Heart right ventricle (tissue), 16 donors: ENCODE measurements around the gene BCL10. TPM values are rescaled to one million over a fixed set of nuclear protein-coding genes. Genes with fewer than 3 reads are reported as not detected.

Source experiments
- ATAC-seq, 8 donors: fragments of 200-7000 bp; cut with Tn5 transposase; one replicate each; pipeline ENCODE4 v1.9.1; 2020; ENCODE audit warnings: mild to moderate bottlenecking in 8 of 8, moderate library complexity in 8 of 8, moderate number of reproducible peaks in 1 of 8
- DNase-seq, 2 donors: peaks; one replicate each; pipeline ENCODE4 v3.0.0-alpha.2; 2020
- H3K27ac ChIP-seq, 10 donors: fragments of 200-600 bp; sonication (generic) in 2 of 10; one replicate each; pipeline versions ENCODE4 v1.5.0 to v1.8.0; 2020 to 2022; ENCODE audit warnings: mild to moderate bottlenecking in 3 of 10
- H3K27me3 ChIP-seq, 7 donors: fragments of 200-600 bp; one replicate each; pipeline ENCODE4 v1.8.0; 2021 to 2022; ENCODE audit warnings: mild to moderate bottlenecking in 2 of 7
- H3K36me3 ChIP-seq, 9 donors: fragments of 200-600 bp; sonication (generic) in 1 of 9; one replicate each; pipeline versions ENCODE4 v1.5.0 to v1.8.0; 2020 to 2022; ENCODE audit warnings: mild to moderate bottlenecking in 2 of 9
- H3K4me1 ChIP-seq, 9 donors: fragments of 200-600 bp; sonication (generic) in 1 of 9; one replicate each; pipeline versions ENCODE4 v1.5.0 to v1.8.0; 2020 to 2022; ENCODE audit warnings: mild to moderate bottlenecking in 4 of 9
- H3K4me3 ChIP-seq, 10 donors: fragments of 200-600 bp; sonication (generic) in 2 of 10; one replicate each; pipeline versions ENCODE4 v1.5.0 to v1.8.0; 2020 to 2022; ENCODE audit warnings: mild to moderate bottlenecking in 7 of 10, moderate library complexity in 2 of 10
- H3K9me3 ChIP-seq, 11 donors: fragments of 200-600 bp in 10 of 11; sonication (generic) in 2 of 11; one replicate each; pipeline versions ENCODE4 v1.5.0 to v1.8.0; 2013 to 2022; ENCODE audit warnings: mild to moderate bottlenecking in 2 of 11, control low read depth in 1 of 11, moderate library complexity in 1 of 11
- WGBS, 2 donors: extraction: QIAGEN DNeasy Blood & Tissue Kit; methylation state at CpG; one replicate each; pipeline ENCODE4 v1.1.7; 2013; ENCODE audit warnings: inconsistent platforms in 1 of 2; 5-methylcytosine and 5-hydroxymethylcytosine counted together
- intact Hi-C, 10 donors: fragments of 100-400 bp; cut with DNase I; formaldehyde crosslinking; loops; one replicate each; pipeline versions ENCODE4 v1.11.1 to v1.14.2; 2022
- polyA plus RNA-seq, 2 donors: library from polyadenylated mRNA; stranded (reverse); fragments of 200-250 nt; gene quantifications; one replicate each; pipeline ENCODE4 v1.2.3, GENCODE V29; 2013
- total RNA-seq, 10 donors: library from RNA; stranded (reverse); fragmentation: NEBNext Ultra II Directional in 3 of 10; extraction: Animal tissue kit (Norgen Biotek cat#: 25700) in 3 of 10; gene quantifications; one replicate each; pipeline versions ENCODE4 v1.2.1 to v1.2.4, GENCODE V29; 2021 to 2023
- TF ChIP-seq, protein P1 (sequence below), 9 donors: fragments of 200-600 bp; sonication (generic) in 2 of 9; IDR thresholded peaks; one replicate each; pipeline versions ENCODE4 v1.5.0 to v1.8.0; 2021 to 2022; ENCODE audit warnings: antibody characterized with exemption in 9 of 9, mild to moderate bottlenecking in 5 of 9, moderate library complexity in 1 of 9
- donor health status: Arrhythmogenic right ventricular cardiomyopathy.
- donor health status: ischemic (EF 13 %, LVEDD 7.1; RV severe dilation, severe dysfunction).
- donor health status: healthy with polysubstance abuse.
- donor health status: DM: no; HTN: yes; CAD: no.
- donor health status: DM: no; HTN: no; CAD: no.
- donor health status: ischemic (EF 25% LVEDD 6.9; RV normal size, moderate dysfunction).
- donor health status: ischemic (EF 25% LVEDD 5.7; RV mildly dilated, moderate dysfunction).
- donor health status: healthy.
- donor health status: DM: yes; HTN: yes; CAD: no.
- donor health status: Ischemic cardiomyopathy.
- donor health status: ischemic (EF 35%, LVEDD 5.7; RV mildly dilated, moderate dysfunction).
- donor health status: nonischemic (EF 11% LVEDD 7.7; RV severe dilation, severe dysfunction).
- donor health status: DM: yes; HTN: yes; CAD: no.
- donor health status: PGD.
- donor health status: ischemic (EF 29% LVEDD 5.4; RV normal size, mild dysfunction).
- donor health status: nonischemic (EF 23%, LVEDD 6.1; RV moderate dilation, normal function).

Gene BCL10
- total and polyA plus RNA-seq, 12 donors = 4.1 to 15.3 (median 8.9) TPM

GRCh38 chr1:85284202-85284601 is 7.8 kb upstream of the BCL10 start:
- 89 to 93% methylated on average over 2 of the region's 2 CpGs for WGBS, 2 donors
- H3K36me3 ChIP-seq = no peaks in the 10 kb centered on the region
- H3K9me3 ChIP-seq = no peaks in the 10 kb centered on the region
- DNase-seq (no peak), ATAC-seq (peak in 1 of 8 donors; percentile 7)
- H3K4me3 ChIP-seq = no peak overlapping the region
- TF ChIP-seq, protein P1, sequence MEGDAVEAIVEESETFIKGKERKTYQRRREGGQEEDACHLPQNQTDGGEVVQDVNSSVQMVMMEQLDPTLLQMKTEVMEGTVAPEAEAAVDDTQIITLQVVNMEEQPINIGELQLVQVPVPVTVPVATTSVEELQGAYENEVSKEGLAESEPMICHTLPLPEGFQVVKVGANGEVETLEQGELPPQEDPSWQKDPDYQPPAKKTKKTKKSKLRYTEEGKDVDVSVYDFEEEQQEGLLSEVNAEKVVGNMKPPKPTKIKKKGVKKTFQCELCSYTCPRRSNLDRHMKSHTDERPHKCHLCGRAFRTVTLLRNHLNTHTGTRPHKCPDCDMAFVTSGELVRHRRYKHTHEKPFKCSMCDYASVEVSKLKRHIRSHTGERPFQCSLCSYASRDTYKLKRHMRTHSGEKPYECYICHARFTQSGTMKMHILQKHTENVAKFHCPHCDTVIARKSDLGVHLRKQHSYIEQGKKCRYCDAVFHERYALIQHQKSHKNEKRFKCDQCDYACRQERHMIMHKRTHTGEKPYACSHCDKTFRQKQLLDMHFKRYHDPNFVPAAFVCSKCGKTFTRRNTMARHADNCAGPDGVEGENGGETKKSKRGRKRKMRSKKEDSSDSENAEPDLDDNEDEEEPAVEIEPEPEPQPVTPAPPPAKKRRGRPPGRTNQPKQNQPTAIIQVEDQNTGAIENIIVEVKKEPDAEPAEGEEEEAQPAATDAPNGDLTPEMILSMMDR (IDR thresholded peaks at IDR 0.05) = no peak
- H3K27me3 ChIP-seq = no peaks in the 10 kb centered on the region
- peaks cover 0 to 5% (median 0%) of the 10 kb centered on the region in 9 donors for H3K4me1 ChIP-seq
- H3K27ac ChIP-seq = no peak overlapping the region
- intact Hi-C loops = no loop called here

GRCh38 chr1:85283475-85284199 is 7.2 kb upstream of the BCL10 start:
- Histone ChIP-seq H3K27me3 (no peaks in the 10 kb centered on the region), H3K9me3 (no peaks in the 10 kb centered on the region), H3K4me1 (peaks cover 0 to 11% (median 0%) of the 10 kb centered on the region in 9 donors), H3K4me3 (no peak overlapping the region), H3K36me3 (no peaks in the 10 kb centered on the region), H3K27ac (no peak overlapping the region)
- intact Hi-C loops = no loop called here
- WGBS, 2 donors = 82 to 83% methylated on average over 11 of the region's 11 CpGs
- DNase-seq (no peak), ATAC-seq (peak in 6 of 8 donors; percentile 28 to 72 (median 50))
- TF ChIP-seq, protein P1 (IDR thresholded peaks at IDR 0.05) = no peak

GRCh38 chr1:85282424-85282823 is 6.0 kb upstream of the BCL10 start:
- TF ChIP-seq, protein P1 (IDR thresholded peaks at IDR 0.05) = no peak
- no peak overlapping the region for H3K4me3 ChIP-seq
- intact Hi-C loops = no loop called here
- H3K9me3 ChIP-seq = no peaks in the 10 kb centered on the region
- DNase-seq = no peak
- H3K27me3 ChIP-seq = no peaks in the 10 kb centered on the region
- 91 to 92% methylated on average over 1 of the region's 1 CpG for WGBS, 2 donors
- H3K4me1 ChIP-seq = peaks cover 0 to 21% (median 0%) of the 10 kb centered on the region in 9 donors
- no peak for ATAC-seq
- no peak overlapping the region for H3K27ac ChIP-seq
- H3K36me3 ChIP-seq = no peaks in the 10 kb centered on the region

DNA sequence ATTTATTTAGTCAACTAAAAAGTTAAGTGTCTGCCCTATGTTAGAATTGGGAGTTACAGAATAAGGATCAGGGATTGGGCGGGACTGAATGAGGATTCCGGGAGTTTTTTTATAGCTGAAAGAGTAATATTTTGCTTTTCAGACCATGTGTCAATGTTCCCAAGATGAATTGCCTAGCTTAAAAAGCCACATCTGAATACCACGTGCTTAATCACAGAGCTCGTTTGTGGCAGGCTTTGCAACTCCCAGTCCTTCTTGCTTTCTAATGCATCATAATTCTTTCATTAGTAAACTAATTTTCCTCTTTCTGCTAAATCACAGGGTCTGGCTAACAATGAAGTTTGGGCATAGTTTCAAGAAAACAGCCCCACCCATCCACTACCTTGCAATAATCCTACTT is 4.2 kb upstream of the BCL10 start:
- peaks cover 0 to 26% (median 5%) of the 10 kb centered on the region in 9 donors for H3K4me1 ChIP-seq
- intact Hi-C loops = no loop called here
- no peak overlapping the region for H3K4me3 ChIP-seq
- ATAC-seq (no peak), DNase-seq (no peak)
- TF ChIP-seq, protein P1 (IDR thresholded peaks at IDR 0.05) = no peak
- no peaks in the 10 kb centered on the region for H3K27me3 ChIP-seq
- H3K27ac ChIP-seq = no peak overlapping the region
- WGBS, 2 donors = 85 to 87% methylated on average over 4 of the region's 4 CpGs
- no peaks in the 10 kb centered on the region for H3K9me3 ChIP-seq
- no peaks in the 10 kb centered on the region for H3K36me3 ChIP-seq
